Endothelial cell of umbilical vein (primary cell): Measurements from ENCODE around the gene CYP1B1. TPM values are rescaled to one million over a fixed set of nuclear protein-coding genes. Genes with fewer than 3 reads are reported as not detected.
"Not testable (repeated sequence)": the region's sequence is repeated elsewhere in the genome, so short reads cannot be mapped to it uniquely, and the experiment has no call there.

ENCODE experiments used
- BruUV-seq: library from RNA; stranded (reverse); fragments of 400-500 nt; replicated peaks from 2 replicates; lab custom pipeline; 2021; lab: Mats Ljungman, UMichigan
- CTCF ChIA-PET: fragments of 300-600, 350-600 bp; sonication (Branson Sonifier 250); formaldehyde crosslinking; loops from one replicate; lab custom pipeline; 2021; ENCODE audit warnings: antibody characterized with exemption, inconsistent platforms; lab: Charles Lee
- POLR2A ChIA-PET: fragments of 300-600, 350-600 bp; sonication (Branson Sonifier 250); formaldehyde crosslinking; loops from one replicate; lab custom pipeline; 2021; ENCODE audit warnings: antibody characterized with exemption, inconsistent platforms; lab: Charles Lee
- DNase-seq: peaks from one replicate; pipeline ENCODE4 v3.0.0-alpha.2; 2011; ENCODE audit warnings: low read depth, low spot score
- FAIRE-seq: peaks from 2 replicates; lab custom pipeline; 2011; peaks lifted over from hg19 to GRCh38; lab: Jason Lieb, UNC
- H2AFZ ChIP-seq: 2 replicates; pipeline ENCODE4 v1.6.0; 2012; ENCODE audit warnings: low read depth, low read length, control low read depth, inconsistent platforms
- H3K27ac ChIP-seq: 2 replicates; pipeline ENCODE4 v1.5.1; 2011; ENCODE audit warnings: low read depth, mild to moderate bottlenecking, control low read depth, low read length, moderate library complexity; ENCODE audit not compliant: insufficient read depth
- H3K27me3 ChIP-seq, 2 experiments: 2 replicates each; pipeline versions ENCODE4 v1.6.0 to v1.6.1; 2011; ENCODE audit warnings: low read length in 2 of 2, mixed read lengths in 1 of 2; ENCODE audit not compliant: control insufficient read depth in 2 of 2, insufficient read depth in 2 of 2
- H3K36me3 ChIP-seq, 2 experiments: 2 replicates in 1 of 2; 3 replicates in 1 of 2; pipeline ENCODE4 v1.5.1; 2011; ENCODE audit warnings: low read length in 2 of 2, mild to moderate bottlenecking in 1 of 2, moderate library complexity in 1 of 2; ENCODE audit not compliant: control insufficient read depth in 2 of 2, insufficient read depth in 2 of 2; ENCODE audit errors: extremely low read depth in 1 of 2
- H3K4me1 ChIP-seq: 3 replicates; pipeline ENCODE4 v1.5.1; 2011; ENCODE audit warnings: mild to moderate bottlenecking, low read length; ENCODE audit not compliant: control insufficient read depth, insufficient read depth; ENCODE audit errors: extremely low read depth
- H3K4me2 ChIP-seq: 2 replicates; pipeline ENCODE4 v1.6.1; 2011; ENCODE audit warnings: low read length, control low read depth, mixed read lengths; ENCODE audit not compliant: insufficient read depth
- H3K4me3 ChIP-seq, 3 experiments: fragments of 200-600 bp in 1 of 3; sonication (generic), shearing (Covaris generic) in 1 of 3; replicated peaks in 1 of 3; 2 replicates each; pipeline ENCODE4 v1.5.1; 2011 to 2016; ENCODE audit warnings: control low read depth in 3 of 3, low read length in 3 of 3, mild to moderate bottlenecking in 2 of 3, inconsistent platforms in 1 of 3, low read depth in 1 of 3, moderate library complexity in 1 of 3; ENCODE audit not compliant: insufficient read depth in 1 of 3
- H3K79me2 ChIP-seq: 2 replicates; pipeline ENCODE4 v1.6.0; 2012; ENCODE audit warnings: low read length, inconsistent platforms; ENCODE audit not compliant: control insufficient read depth, insufficient read depth
- H3K9ac ChIP-seq: replicated peaks from 2 replicates; pipeline ENCODE3; 2011; ENCODE audit warnings: low read length, control low read depth; ENCODE audit not compliant: insufficient read depth; ENCODE audit errors: extremely low read depth
- H3K9me1 ChIP-seq: replicated peaks from 3 replicates; pipeline ENCODE4 v1.6.0; 2011; ENCODE audit warnings: mild to moderate bottlenecking, low read length; ENCODE audit not compliant: control insufficient read depth, insufficient read depth; ENCODE audit errors: extremely low read depth
- H3K9me3 ChIP-seq: replicated peaks from 2 replicates; pipeline ENCODE4 v1.5.1; 2012; ENCODE audit warnings: low read length, inconsistent platforms; ENCODE audit not compliant: control insufficient read depth, insufficient read depth
- H4K20me1 ChIP-seq: replicated peaks from 2 replicates; pipeline ENCODE3; 2011; ENCODE audit warnings: mild to moderate bottlenecking, low read length; ENCODE audit not compliant: control insufficient read depth, insufficient read depth; ENCODE audit errors: extremely low read depth
- EZH2 ChIP-seq: IDR thresholded peaks from 2 replicates; pipeline ENCODE4 v1.6.1; 2012; ENCODE audit warnings: borderline replicate concordance, low read depth, mild to moderate bottlenecking, moderate library complexity, low read length, inconsistent platforms; ENCODE audit not compliant: severe bottlenecking
- FOS ChIP-seq: IDR thresholded peaks from 2 replicates; pipeline ENCODE4 v1.6.1; 2011; ENCODE audit warnings: mild to moderate bottlenecking, low read length, moderate library complexity, borderline replicate concordance; ENCODE audit not compliant: insufficient read depth
- GATA2 ChIP-seq: IDR thresholded peaks from 2 replicates; pipeline ENCODE4 v1.7.0; 2011; ENCODE audit warnings: low read depth, mild to moderate bottlenecking, moderate library complexity, mixed read lengths, low read length; ENCODE audit not compliant: insufficient read length, insufficient read depth
- MYC ChIP-seq: IDR thresholded peaks from one replicate; pipeline ENCODE4 v1.6.1; 2011; ENCODE audit warnings: mild to moderate bottlenecking, low read depth, low read length
- POLR2A ChIP-seq: IDR thresholded peaks from 2 replicates; pipeline ENCODE4 v1.6.1; 2012; ENCODE audit warnings: low read depth, mild to moderate bottlenecking, control low read depth, low read length
- POLR2AphosphoS5 ChIP-seq: IDR thresholded peaks from 2 replicates; pipeline ENCODE4 v1.6.1; 2012; ENCODE audit warnings: low read depth, mild to moderate bottlenecking, control low read depth, low read length, moderate library complexity; ENCODE audit not compliant: insufficient read depth
- dilution Hi-C: fragments of 300-500 bp; cut with MboI; formaldehyde crosslinking; loops from one replicate; pipeline ENCODE4 v1.15.0; 2019; ENCODE audit warnings: low sequenced_read_pairs; ENCODE audit not compliant: extremely low pct_ligation_motif_present
- intact Hi-C: fragments of 100-400 bp; cut with micrococcal nuclease; formaldehyde crosslinking; loops from one replicate; pipeline ENCODE4 v1.10.0; 2022
- polyA plus RNA-seq, 4 experiments: library from polyadenylated mRNA; depleted of rRNA in 3 of 4; stranded (reverse) in 3 of 4; unstranded in 1 of 4; fragments of >200 nt; gene quantifications; 2 replicates each; pipeline versions ENCODE4 v1.2.1 to v1.2.3, GENCODE V29; 2011 to 2012; ENCODE audit warnings: missing spikeins in 1 of 4
- total RNA-seq: library from RNA; stranded (reverse); gene quantifications from 2 replicates; pipeline ENCODE4 v1.2.3, GENCODE V29; 2021
- TF ChIP-seq, protein P1 (sequence below), 2 donors: IDR thresholded peaks; 1 replicate in 1 of 2; 2 replicates in 1 of 2; pipeline ENCODE4 v1.5.1; 2011; ENCODE audit warnings: low read length in 2 of 2, mild to moderate bottlenecking in 2 of 2, moderate library complexity in 2 of 2, control low read depth in 1 of 2, inconsistent platforms in 1 of 2, low read depth in 1 of 2; ENCODE audit not compliant: insufficient read depth in 1 of 2; ENCODE audit errors: extremely low read depth in 1 of 2
- TF ChIP-seq, protein P2 (sequence below): IDR thresholded peaks from 2 replicates; pipeline ENCODE4 v1.6.1; 2011; ENCODE audit not compliant: insufficient read depth, insufficient read length

CYP1B1 gene
- total and polyA plus RNA-seq, 2 donors (not counting 3 experiments of a cell fraction or from before 2014, with no cell fraction given), result 0.01 TPM; not detected in 1

- BruUV-seq, result no TSS peak
- CTCF ChIA-PET, result no interaction called here
- POLR2A ChIA-PET, result no interaction called here
- no peaks in the 10 kb centered on the region for H3K9me3 ChIP-seq
- no peak overlapping the region for H3K9ac ChIP-seq
- no peak for FAIRE-seq
- dilution Hi-C loops, result no loop called here
- H3K4me2 ChIP-seq, result no peak overlapping the region
- TF ChIP-seq, protein P1, sequence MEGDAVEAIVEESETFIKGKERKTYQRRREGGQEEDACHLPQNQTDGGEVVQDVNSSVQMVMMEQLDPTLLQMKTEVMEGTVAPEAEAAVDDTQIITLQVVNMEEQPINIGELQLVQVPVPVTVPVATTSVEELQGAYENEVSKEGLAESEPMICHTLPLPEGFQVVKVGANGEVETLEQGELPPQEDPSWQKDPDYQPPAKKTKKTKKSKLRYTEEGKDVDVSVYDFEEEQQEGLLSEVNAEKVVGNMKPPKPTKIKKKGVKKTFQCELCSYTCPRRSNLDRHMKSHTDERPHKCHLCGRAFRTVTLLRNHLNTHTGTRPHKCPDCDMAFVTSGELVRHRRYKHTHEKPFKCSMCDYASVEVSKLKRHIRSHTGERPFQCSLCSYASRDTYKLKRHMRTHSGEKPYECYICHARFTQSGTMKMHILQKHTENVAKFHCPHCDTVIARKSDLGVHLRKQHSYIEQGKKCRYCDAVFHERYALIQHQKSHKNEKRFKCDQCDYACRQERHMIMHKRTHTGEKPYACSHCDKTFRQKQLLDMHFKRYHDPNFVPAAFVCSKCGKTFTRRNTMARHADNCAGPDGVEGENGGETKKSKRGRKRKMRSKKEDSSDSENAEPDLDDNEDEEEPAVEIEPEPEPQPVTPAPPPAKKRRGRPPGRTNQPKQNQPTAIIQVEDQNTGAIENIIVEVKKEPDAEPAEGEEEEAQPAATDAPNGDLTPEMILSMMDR (IDR thresholded peaks at IDR 0.05; ENCODE audit: extremely low read depth in 1 of 2, insufficient read depth in 1 of 2, low read depth in 1 of 2, low read length in 2 of 2), result no peak
- no peak for TF ChIP-seq MYC
- TF ChIP-seq EZH2, result no peak
- TF ChIP-seq GATA2, result no peak
- TF ChIP-seq, protein P2, sequence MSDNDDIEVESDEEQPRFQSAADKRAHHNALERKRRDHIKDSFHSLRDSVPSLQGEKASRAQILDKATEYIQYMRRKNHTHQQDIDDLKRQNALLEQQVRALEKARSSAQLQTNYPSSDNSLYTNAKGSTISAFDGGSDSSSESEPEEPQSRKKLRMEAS, result no peak
- TF ChIP-seq POLR2AphosphoS5, result no peak
- TF ChIP-seq POLR2A, result no peak
- TF ChIP-seq FOS, result no peak
- H3K4me1 ChIP-seq, result no peaks in the 10 kb centered on the region
- no peak for DNase-seq
- H3K27me3 ChIP-seq, result peaks cover 6 to 14% of the 10 kb centered on the region in 2 experiments
- no peaks in the 10 kb centered on the region for H3K9me1 ChIP-seq
- H3K36me3 ChIP-seq, result no peaks in the 10 kb centered on the region
- no peak overlapping the region for H3K4me3 ChIP-seq
- H3K79me2 ChIP-seq, result no peaks in the 10 kb centered on the region
- H3K27ac ChIP-seq, result no peak overlapping the region
- intact Hi-C loops, result no loop called here
- H2AFZ ChIP-seq, result no peak overlapping the region
- H4K20me1 ChIP-seq, result no peaks in the 10 kb centered on the region
Measured at GRCh38 chr2:38090928-38091327, 15.0 kb upstream of the CYP1B1 start.

- H3K9me3 ChIP-seq, FAIRE-seq, intact Hi-C loops, H3K79me2 ChIP-seq, H3K27ac ChIP-seq, H3K9ac ChIP-seq, H2AFZ ChIP-seq, H3K4me2 ChIP-seq, DNase-seq, H3K27me3 ChIP-seq, H4K20me1 ChIP-seq, H3K4me1 ChIP-seq, CTCF ChIA-PET, dilution Hi-C loops, H3K9me1 ChIP-seq, H3K4me3 ChIP-seq, BruUV-seq, POLR2A ChIA-PET, H3K36me3 ChIP-seq: not testable (repeated sequence)
Measured at GRCh38 chr2:38090212-38090611, 14.3 kb upstream of the CYP1B1 start.

DNA sequence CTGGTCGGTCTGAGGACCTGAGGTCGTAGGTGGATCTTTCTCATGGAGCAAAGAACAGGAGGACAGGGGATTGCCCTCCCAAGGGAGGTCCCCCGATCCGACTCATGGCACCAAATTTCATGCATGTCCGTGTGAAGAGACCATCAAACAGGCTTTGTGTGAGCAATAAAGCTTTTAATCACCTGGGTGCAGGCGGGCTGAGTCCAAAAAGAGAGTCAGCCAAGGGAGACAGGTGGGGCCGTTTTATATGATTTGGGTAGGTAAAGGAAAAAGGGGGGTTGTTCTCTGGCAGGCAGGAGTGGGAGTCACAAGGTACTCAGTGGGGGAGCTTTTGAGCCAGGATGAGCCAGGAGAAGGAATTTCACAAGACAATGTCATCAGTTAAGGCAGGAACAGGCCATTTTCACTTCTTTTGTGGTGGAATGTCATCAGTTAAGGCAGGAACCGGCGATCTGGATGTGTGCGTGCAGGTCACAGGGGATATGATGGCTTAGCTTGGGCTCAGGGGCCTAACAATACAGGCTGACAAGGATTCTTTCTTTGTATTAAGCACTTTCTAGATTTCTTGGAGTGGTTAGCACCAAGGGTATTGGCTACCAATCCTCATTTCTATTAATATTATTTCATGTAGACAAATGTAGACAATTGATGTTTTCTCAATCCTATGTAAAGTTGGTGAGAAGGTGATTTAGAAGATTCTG is 10.2 kb upstream of the CYP1B1 start:
- H3K79me2 ChIP-seq, H3K27ac ChIP-seq, H3K36me3 ChIP-seq, BruUV-seq, dilution Hi-C loops, H2AFZ ChIP-seq, H4K20me1 ChIP-seq, H3K27me3 ChIP-seq, FAIRE-seq, H3K9ac ChIP-seq, H3K9me1 ChIP-seq, H3K9me3 ChIP-seq, H3K4me3 ChIP-seq, H3K4me2 ChIP-seq, POLR2A ChIA-PET, DNase-seq, intact Hi-C loops, H3K4me1 ChIP-seq: not testable (repeated sequence)
- CTCF ChIA-PET, result interaction anchor here (2.2 kb wide), 1 partner anchor 9 kb away, joined by 5 read pairs; no protein-coding TSS in a partner anchor
